CD14-positive monocyte (primary cell): ENCODE data around the gene NT5C1B. TPM values are rescaled to one million over a fixed set of nuclear protein-coding genes. Genes with fewer than 3 reads are reported as not detected.

Source experiments
- DNase-seq, 3 donors: peaks; one replicate each; pipeline ENCODE4 v3.0.0-alpha.2; 2011 to 2022
- H2AFZ ChIP-seq: 2 replicates; pipeline ENCODE4 v1.6.0; 2012; ENCODE audit warnings: mild to moderate bottlenecking, low read depth, low read length, inconsistent platforms; ENCODE audit not compliant: insufficient read depth, poor library complexity, severe bottlenecking
- H3K27ac ChIP-seq, 2 donors: 1 replicate in 1 of 2; 2 replicates in 1 of 2; pipeline ENCODE4 v1.5.1; 2012 to 2013; ENCODE audit warnings: low read length in 2 of 2, control low read depth in 1 of 2, inconsistent platforms in 1 of 2, low read depth in 1 of 2, mild to moderate bottlenecking in 1 of 2
- H3K27me3 ChIP-seq, 2 donors: one replicate each; pipeline versions ENCODE4 v1.6.0 to v1.6.1; 2011 to 2013; ENCODE audit warnings: low read length in 2 of 2; ENCODE audit not compliant: control insufficient read depth in 2 of 2, insufficient read depth in 2 of 2
- H3K36me3 ChIP-seq, 2 donors: replicated peaks in 1 of 2; 1 replicate in 1 of 2; 2 replicates in 1 of 2; pipeline versions ENCODE4 v1.5.1 to v1.6.1; 2012 to 2013; ENCODE audit warnings: low read length in 2 of 2, control low read depth in 1 of 2, inconsistent platforms in 1 of 2, mild to moderate bottlenecking in 1 of 2; ENCODE audit not compliant: insufficient read depth in 2 of 2, control insufficient read depth in 1 of 2
- H3K4me1 ChIP-seq, 2 donors: 1 replicate in 1 of 2; 2 replicates in 1 of 2; pipeline versions ENCODE4 v1.5.1 to v1.6.1; 2012 to 2013; ENCODE audit warnings: low read length in 2 of 2, control low read depth in 1 of 2, inconsistent platforms in 1 of 2, mild to moderate bottlenecking in 1 of 2, moderate library complexity in 1 of 2; ENCODE audit not compliant: insufficient read depth in 2 of 2, control insufficient read depth in 1 of 2
- H3K4me2 ChIP-seq: replicated peaks from 2 replicates; pipeline ENCODE3; 2012; ENCODE audit warnings: low read length, moderate library complexity, mild to moderate bottlenecking; ENCODE audit not compliant: poor library complexity, severe bottlenecking; ENCODE audit errors: extremely low read depth
- H3K4me3 ChIP-seq, 3 experiments: fragments of 200-600 bp in 1 of 3; sonication (generic) in 1 of 3; replicated peaks in 1 of 3; 1 replicate in 2 of 3; 2 replicates in 1 of 3; pipeline ENCODE4 v1.5.1; 2011 to 2013; ENCODE audit warnings: low read length in 3 of 3, mild to moderate bottlenecking in 3 of 3, control low read depth in 2 of 3, low read depth in 2 of 3, inconsistent platforms in 1 of 3, moderate library complexity in 1 of 3
- H3K79me2 ChIP-seq: 2 replicates; pipeline ENCODE4 v1.6.0; 2012; ENCODE audit warnings: mild to moderate bottlenecking, control low read depth, inconsistent platforms, low read length, moderate library complexity; ENCODE audit not compliant: insufficient read depth
- H3K9ac ChIP-seq: 2 replicates; pipeline ENCODE4 v1.6.0; 2017; ENCODE audit warnings: low read length, mild to moderate bottlenecking; ENCODE audit not compliant: insufficient read depth, poor library complexity, severe bottlenecking
- H3K9me3 ChIP-seq, 2 donors: replicated peaks in 1 of 2; 1 replicate in 1 of 2; 2 replicates in 1 of 2; pipeline versions ENCODE4 v1.5.1 to v1.6.1; 2012 to 2013; ENCODE audit warnings: low read length in 2 of 2, control low read depth in 1 of 2; ENCODE audit not compliant: control insufficient read depth in 1 of 2, insufficient read depth in 1 of 2
- H4K20me1 ChIP-seq: 2 replicates; pipeline ENCODE4 v1.6.0; 2012; ENCODE audit warnings: mild to moderate bottlenecking, low read length, control low read depth, moderate library complexity; ENCODE audit not compliant: insufficient read depth
- H3K27ac Mint-ChIP-seq, 7 donors: one replicate each; pipeline ENCODE4 v1.8.0; 2020; ENCODE audit warnings: mild to moderate bottlenecking in 7 of 7, mixed read lengths in 7 of 7, moderate library complexity in 6 of 7, inconsistent platforms in 2 of 7
- H3K27me3 Mint-ChIP-seq, 3 donors: one replicate each; pipeline ENCODE4 v1.8.0; 2021 to 2022; ENCODE audit warnings: low read depth in 3 of 3, mild to moderate bottlenecking in 3 of 3, mixed read lengths in 3 of 3, moderate library complexity in 3 of 3, inconsistent platforms in 1 of 3
- H3K36me3 Mint-ChIP-seq, 2 donors: one replicate each; pipeline ENCODE4 v1.8.0; 2020; ENCODE audit warnings: mixed read lengths in 2 of 2, inconsistent platforms in 1 of 2, mild to moderate bottlenecking in 1 of 2
- H3K4me1 Mint-ChIP-seq: one replicate; pipeline ENCODE4 v1.8.0; 2020; ENCODE audit warnings: mild to moderate bottlenecking, mixed read lengths
- H3K4me3 Mint-ChIP-seq, 2 donors: one replicate each; pipeline ENCODE4 v1.8.0; 2020; ENCODE audit warnings: mild to moderate bottlenecking in 2 of 2, mixed read lengths in 2 of 2, moderate library complexity in 1 of 2
- H3K9me3 Mint-ChIP-seq, 7 donors: one replicate each; pipeline ENCODE4 v1.8.0; 2020 to 2022; ENCODE audit warnings: mixed read lengths in 7 of 7, mild to moderate bottlenecking in 6 of 7, moderate library complexity in 6 of 7, inconsistent platforms in 2 of 7
- CTCF ChIP-seq: fragments of 200-600 bp; IDR thresholded peaks from one replicate; pipeline ENCODE4 v1.8.0; 2022; ENCODE audit warnings: antibody characterized with exemption, mild to moderate bottlenecking
- WGBS: methylation state at CpG from one replicate; pipeline ENCODE4 v1.1.5; 2013; ENCODE audit warnings: missing lambda C conversion rate; ENCODE audit not compliant: insufficient coverage; 5-methylcytosine and 5-hydroxymethylcytosine counted together
- intact Hi-C, 2 donors: fragments of 100-400 bp; cut with micrococcal nuclease; formaldehyde crosslinking; loops; one replicate each; pipeline versions ENCODE4 v1.15.0 to v1.15.1; 2023
- polyA plus RNA-seq, 3 donors: library from polyadenylated mRNA; depleted of rRNA in 1 of 3; unstranded in 2 of 3; stranded (reverse) in 1 of 3; fragments of 300-500 nt in 2 of 3; fragments of >200 nt in 1 of 3; fragmentation: Illumina TruSeq in 2 of 3; gene quantifications; 1 replicate in 2 of 3; 2 replicates in 1 of 3; pipeline ENCODE4 v1.2.3, GENCODE V29; 2012 to 2021

The NT5C1B gene
- polyA plus RNA-seq, 3 donors: not detected

- H3K4me2 ChIP-seq: no peak overlapping the region
These were observed 68.6 kb downstream of the NT5C1B start for GRCh38 chr2:18520451-18521425.

More at GRCh38 chr2:18520451-18521425, 68.6 kb downstream of the NT5C1B start:
- TF ChIP-seq CTCF: peak; percentile 84
- Histone ChIP-seq H3K4me1 (no peaks in the 10 kb centered on the region), H3K79me2 (no peaks in the 10 kb centered on the region), H3K9ac (no peak overlapping the region), H3K27me3 (no peaks in the 10 kb centered on the region), H4K20me1 (no peaks in the 10 kb centered on the region), H3K27ac (no peak overlapping the region), H3K4me3 (no peak overlapping the region), H2AFZ (no peak overlapping the region), H3K9me3 (no peaks in the 10 kb centered on the region), H3K36me3 (no peaks in the 10 kb centered on the region)
- Mint-ChIP-seq H3K36me3 (no peaks in the 10 kb centered on the region), H3K27me3 (peaks cover 0 to 10% (median 9%) of the 10 kb centered on the region in 3 donors), H3K4me1 (no peaks in the 10 kb centered on the region), H3K4me3 (no peak overlapping the region), H3K9me3 (no peaks in the 10 kb centered on the region), H3K27ac (peak overlapping the region in 1 of 7 donors; percentile 36)
- WGBS: 81% methylated on average over 9 of the region's 16 CpGs
- intact Hi-C loops: loop anchor here (2.0 to 10.0 kb wide), 2 partner anchors 844 to 1342 kb away; no protein-coding TSS in a partner anchor
- DNase-seq: peak; percentile 36 to 42 (median 39)
